K562 (cell line): Measurements from ENCODE around the gene GEMIN5.

Experiments used
- CEBPB ChIP-seq: fragments of 450-650 bp; IDR thresholded peaks from 2 replicates; pipeline ENCODE4 v1.6.1; 2016; ENCODE audit warnings: missing genetic modification characterization, missing compliant biosample characterization
- ELK1 ChIP-seq: sonication (generic); formaldehyde crosslinking; IDR thresholded peaks from 2 replicates; pipeline ENCODE4 v1.8.1; 2022; ENCODE audit warnings: missing genetic modification reagents
- FOXK2 ChIP-seq, 2 experiments: fragments of 450-650 bp; IDR thresholded peaks in 1 of 2; conservative IDR thresholded peaks in 1 of 2; 2 replicates each; pipeline ENCODE4 v1.6.1; 2016; ENCODE audit warnings: low read depth in 2 of 2, mild to moderate bottlenecking in 1 of 2
- JUNB ChIP-seq: fragments of 450-650 bp; formaldehyde crosslinking; conservative IDR thresholded peaks from 2 replicates; pipeline ENCODE4 v1.4.0; 2020; ENCODE audit warnings: mild to moderate bottlenecking
- SP1 ChIP-seq: sonication (generic); formaldehyde crosslinking; IDR thresholded peaks from 2 replicates; pipeline ENCODE4 v1.8.1; 2022; ENCODE audit warnings: mild to moderate bottlenecking, missing genetic modification reagents
- STAT5A ChIP-seq: IDR thresholded peaks from 2 replicates; pipeline ENCODE4 v1.6.1; 2012; ENCODE audit warnings: low read length, inconsistent platforms, borderline replicate concordance
- TAF1 ChIP-seq: IDR thresholded peaks from 2 replicates; pipeline ENCODE4 v1.6.1; 2011; ENCODE audit warnings: mild to moderate bottlenecking, low read length, moderate library complexity; ENCODE audit not compliant: insufficient read depth, control insufficient read depth, severe bottlenecking; ENCODE audit errors: extremely low read depth
- ZFP36 ChIP-seq: fragments of 150-350 bp; IDR thresholded peaks from 2 replicates; pipeline ENCODE4 v1.6.1; 2018; ENCODE audit warnings: low read length, low read depth; ENCODE audit not compliant: partially characterized antibody
- ZNF232 ChIP-seq: sonication (generic); formaldehyde crosslinking; IDR thresholded peaks from 2 replicates; pipeline ENCODE4 v1.8.0; 2022; ENCODE audit warnings: mild to moderate bottlenecking, missing genetic modification reagents
- TF ChIP-seq, protein P1 (sequence below), 3 experiments: IDR thresholded peaks in 2 of 3; conservative IDR thresholded peaks in 1 of 3; 2 replicates each; pipeline ENCODE4 v1.5.1; 2011 to 2012; ENCODE audit warnings: low read length in 3 of 3, mild to moderate bottlenecking in 3 of 3, control low read depth in 2 of 3, improper control_type of control experiment in 1 of 3, inconsistent platforms in 1 of 3, low read depth in 1 of 3, mixed read lengths in 1 of 3, moderate library complexity in 1 of 3; ENCODE audit not compliant: insufficient read depth in 2 of 3
- TF ChIP-seq, protein P2 (sequence below): fragments of 450-650 bp; formaldehyde crosslinking; IDR thresholded peaks from 2 replicates; pipeline ENCODE4 v1.4.0; 2020; ENCODE audit warnings: mild to moderate bottlenecking, mixed read lengths

DNA sequence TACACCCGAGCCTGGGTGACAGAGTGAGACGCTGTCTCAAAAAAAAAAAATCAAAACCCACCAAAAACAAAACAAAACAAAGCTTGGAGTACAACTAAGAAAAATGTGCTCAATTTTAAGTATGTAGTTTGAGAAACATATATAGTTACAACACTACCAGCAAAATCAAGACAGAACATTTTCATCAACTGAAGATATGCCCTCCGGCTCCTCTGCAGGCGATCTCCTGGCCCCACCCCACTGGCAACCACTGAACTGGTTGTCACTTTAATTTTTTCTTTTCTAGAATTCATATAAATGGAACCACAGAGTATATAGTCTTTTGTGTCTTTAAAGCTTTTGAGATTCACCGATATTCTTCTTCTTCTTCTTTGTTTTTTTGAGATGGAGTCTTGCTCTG is 44.6 kb downstream of the GEMIN5 start:
- TF ChIP-seq FOXK2 (conservative IDR thresholded peaks at IDR 0.05 in 1 of 2, IDR thresholded peaks at IDR 0.05 in 1 of 2; ENCODE audit: low read depth in 2 of 2) (no peak), ZFP36 (no peak), JUNB (CRISPR knock-in tag) (no peak), SP1 (no peak), ELK1 (no peak), CEBPB (tag) (no peak), ZNF232 (no peak), STAT5A (no peak), TAF1 (no peak)
- TF ChIP-seq, protein P1, sequence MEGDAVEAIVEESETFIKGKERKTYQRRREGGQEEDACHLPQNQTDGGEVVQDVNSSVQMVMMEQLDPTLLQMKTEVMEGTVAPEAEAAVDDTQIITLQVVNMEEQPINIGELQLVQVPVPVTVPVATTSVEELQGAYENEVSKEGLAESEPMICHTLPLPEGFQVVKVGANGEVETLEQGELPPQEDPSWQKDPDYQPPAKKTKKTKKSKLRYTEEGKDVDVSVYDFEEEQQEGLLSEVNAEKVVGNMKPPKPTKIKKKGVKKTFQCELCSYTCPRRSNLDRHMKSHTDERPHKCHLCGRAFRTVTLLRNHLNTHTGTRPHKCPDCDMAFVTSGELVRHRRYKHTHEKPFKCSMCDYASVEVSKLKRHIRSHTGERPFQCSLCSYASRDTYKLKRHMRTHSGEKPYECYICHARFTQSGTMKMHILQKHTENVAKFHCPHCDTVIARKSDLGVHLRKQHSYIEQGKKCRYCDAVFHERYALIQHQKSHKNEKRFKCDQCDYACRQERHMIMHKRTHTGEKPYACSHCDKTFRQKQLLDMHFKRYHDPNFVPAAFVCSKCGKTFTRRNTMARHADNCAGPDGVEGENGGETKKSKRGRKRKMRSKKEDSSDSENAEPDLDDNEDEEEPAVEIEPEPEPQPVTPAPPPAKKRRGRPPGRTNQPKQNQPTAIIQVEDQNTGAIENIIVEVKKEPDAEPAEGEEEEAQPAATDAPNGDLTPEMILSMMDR (IDR thresholded peaks at IDR 0.05 in 2 of 3, conservative IDR thresholded peaks at IDR 0.05 in 1 of 3; ENCODE audit: insufficient read depth in 2 of 3, low read depth in 1 of 3, low read length in 3 of 3), result no peak
- TF ChIP-seq, protein P2, sequence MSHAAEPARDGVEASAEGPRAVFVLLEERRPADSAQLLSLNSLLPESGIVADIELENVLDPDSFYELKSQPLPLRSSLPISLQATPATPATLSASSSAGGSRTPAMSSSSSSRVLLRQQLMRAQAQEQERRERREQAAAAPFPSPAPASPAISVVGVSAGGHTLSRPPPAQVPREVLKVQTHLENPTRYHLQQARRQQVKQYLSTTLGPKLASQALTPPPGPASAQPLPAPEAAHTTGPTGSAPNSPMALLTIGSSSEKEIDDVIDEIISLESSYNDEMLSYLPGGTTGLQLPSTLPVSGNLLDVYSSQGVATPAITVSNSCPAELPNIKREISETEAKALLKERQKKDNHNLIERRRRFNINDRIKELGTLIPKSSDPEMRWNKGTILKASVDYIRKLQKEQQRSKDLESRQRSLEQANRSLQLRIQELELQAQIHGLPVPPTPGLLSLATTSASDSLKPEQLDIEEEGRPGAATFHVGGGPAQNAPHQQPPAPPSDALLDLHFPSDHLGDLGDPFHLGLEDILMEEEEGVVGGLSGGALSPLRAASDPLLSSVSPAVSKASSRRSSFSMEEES (CRISPR knock-in tag), result no peak
